GM12878 (cell line): ENCODE results near the gene IL1RAPL1. TPM values are rescaled to one million over a fixed set of nuclear protein-coding genes. Genes with fewer than 3 reads are reported as not detected.

Experiments
- ATAC-seq: fragments of 200-7000 bp; cut with Tn5 transposase; 3 replicates; pipeline ENCODE4 v1.9.1; 2020; ENCODE audit warnings: mild to moderate bottlenecking, moderate library complexity
- BruUV-seq: library from RNA; stranded (reverse); fragments of 400-500 nt; replicated peaks from 2 replicates; lab custom pipeline; 2021; lab: Mats Ljungman, UMichigan
- CTCF ChIA-PET: fragments of 300-600 bp; sonication (Branson Sonifier 250); formaldehyde crosslinking; extraction: SDS; loops from one replicate; lab custom pipeline; 2021; ENCODE audit warnings: inconsistent platforms; lab: Yijun Ruan, JAX
- POLR2A ChIA-PET: fragments of 350-600 bp; formaldehyde crosslinking; extraction: SDS; loops from one replicate; lab custom pipeline; 2021; ENCODE audit warnings: inconsistent platforms; lab: Charles Lee
- RAD21 ChIA-PET: fragments of 300-600 bp; sonication (Branson Sonifier 250); formaldehyde crosslinking; loops from one replicate; lab custom pipeline; 2023; ENCODE audit warnings: antibody characterized with exemption; ENCODE audit not compliant: unreplicated experiment; lab: Charles Lee
- SMC1A ChIA-PET: fragments of 300-600 bp; sonication (Branson Sonifier 250); formaldehyde crosslinking; loops from one replicate; lab custom pipeline; 2023; ENCODE audit not compliant: unreplicated experiment, uncharacterized antibody; lab: Charles Lee
- DNase-seq: peaks from one replicate; pipeline ENCODE4 v3.0.0-alpha.2; 2011; ENCODE audit warnings: low read depth, low spot score
- FAIRE-seq: peaks from 3 replicates; lab custom pipeline; 2011; peaks lifted over from hg19 to GRCh38; lab: Jason Lieb, UNC
- H2AFZ ChIP-seq: 2 replicates; pipeline ENCODE4 v1.6.0; 2011; ENCODE audit warnings: low read depth, low read length, control low read depth; ENCODE audit not compliant: control insufficient read depth
- H3K27ac ChIP-seq: 2 replicates; pipeline ENCODE4 v1.5.1; 2011; ENCODE audit warnings: control low read depth; ENCODE audit not compliant: control insufficient read depth, insufficient read depth
- H3K27me3 ChIP-seq, 2 experiments: replicated peaks in 1 of 2; 2 replicates each; pipeline versions ENCODE4 v1.6.0 to v1.6.1; 2011; ENCODE audit warnings: low read length in 1 of 2; ENCODE audit not compliant: control insufficient read depth in 2 of 2, insufficient read depth in 2 of 2
- H3K36me3 ChIP-seq, 2 experiments: 2 replicates each; pipeline ENCODE4 v1.5.1; 2011; ENCODE audit warnings: low read length in 1 of 2; ENCODE audit not compliant: control insufficient read depth in 2 of 2, insufficient read depth in 2 of 2
- H3K4me1 ChIP-seq: 2 replicates; pipeline ENCODE4 v1.6.1; 2011; ENCODE audit warnings: mild to moderate bottlenecking, low read length, moderate library complexity, mixed read lengths; ENCODE audit not compliant: control insufficient read depth, insufficient read depth
- H3K4me2 ChIP-seq: 2 replicates; pipeline ENCODE4 v1.6.0; 2011; ENCODE audit warnings: control low read depth; ENCODE audit not compliant: control insufficient read depth, insufficient read depth
- H3K4me3 ChIP-seq: fragments of 200-600 bp; sonication (generic); 2 replicates; pipeline ENCODE4 v1.5.1; 2016
- H3K79me2 ChIP-seq: 2 replicates; pipeline ENCODE4 v1.6.0; 2011; ENCODE audit warnings: low read length; ENCODE audit not compliant: control insufficient read depth, insufficient read depth
- H3K9ac ChIP-seq: 2 replicates; pipeline ENCODE4 v1.8.0; 2011; ENCODE audit warnings: low read length, control low read depth, mixed read lengths; ENCODE audit not compliant: control insufficient read depth, insufficient read depth
- H3K9me3 ChIP-seq: replicated peaks from 3 replicates; pipeline ENCODE4 v1.5.1; 2011; ENCODE audit warnings: mild to moderate bottlenecking, low read length; ENCODE audit not compliant: control insufficient read depth, insufficient read depth
- H4K20me1 ChIP-seq: 2 replicates; pipeline ENCODE4 v1.6.0; 2011; ENCODE audit not compliant: control insufficient read depth, insufficient read depth
- BCL11A ChIP-seq: IDR thresholded peaks from 2 replicates; pipeline ENCODE4 v1.6.1; 2011; ENCODE audit warnings: low read depth, low read length
- BMI1 ChIP-seq: fragments of 450-650 bp; IDR thresholded peaks from 2 replicates; pipeline ENCODE4 v1.6.1; 2016; ENCODE audit warnings: mild to moderate bottlenecking, moderate library complexity, borderline replicate concordance
- BRCA1 ChIP-seq: IDR thresholded peaks from 2 replicates; pipeline ENCODE4 v1.6.1; 2011; ENCODE audit warnings: low read depth, low read length, improper control_type of control experiment
- CEBPZ ChIP-seq: fragments of 150-350 bp; IDR thresholded peaks from 2 replicates; pipeline ENCODE4 v1.6.1; 2016; ENCODE audit warnings: low read depth, low read length
- E4F1 ChIP-seq: fragments of 450-650 bp; IDR thresholded peaks from 2 replicates; pipeline ENCODE4 v1.6.1; 2018; ENCODE audit warnings: borderline replicate concordance, mild to moderate bottlenecking; ENCODE audit not compliant: partially characterized antibody
- EED ChIP-seq: sonication (generic); IDR thresholded peaks from 2 replicates; pipeline ENCODE4 v1.6.1; 2016; ENCODE audit warnings: antibody characterized with exemption, low read depth
- FOS ChIP-seq: IDR thresholded peaks from 3 replicates; pipeline ENCODE4 v1.6.1; 2011; ENCODE audit warnings: borderline replicate concordance; ENCODE audit not compliant: insufficient read length; ENCODE audit errors: extremely low read depth
- HDGF ChIP-seq: fragments of 450-650 bp; IDR thresholded peaks from 2 replicates; pipeline ENCODE4 v1.6.1; 2016; ENCODE audit warnings: antibody characterized with exemption
- NR2F1 ChIP-seq: fragments of 450-650 bp; conservative IDR thresholded peaks from 2 replicates; pipeline ENCODE4 v1.6.1; 2017; ENCODE audit warnings: mild to moderate bottlenecking
- NRF1 ChIP-seq: conservative IDR thresholded peaks from 2 replicates; pipeline ENCODE4 v1.6.1; 2011; ENCODE audit warnings: mild to moderate bottlenecking, low read depth, low read length, improper control_type of control experiment
- SIN3A ChIP-seq: IDR thresholded peaks from 2 replicates; pipeline ENCODE4 v1.6.1; 2012; ENCODE audit warnings: low read depth, low read length, improper control_type of control experiment
- SP1 ChIP-seq: IDR thresholded peaks from one replicate; pipeline ENCODE4 v1.6.1; 2011; ENCODE audit warnings: low read depth, low read length
- SUPT20H ChIP-seq: IDR thresholded peaks from 2 replicates; pipeline ENCODE4 v1.6.1; 2011; ENCODE audit warnings: low read depth, mild to moderate bottlenecking, low read length, moderate library complexity, borderline replicate concordance; ENCODE audit not compliant: control insufficient read depth
- TCF7 ChIP-seq: IDR thresholded peaks from 2 replicates; pipeline ENCODE4 v1.6.1; 2014; ENCODE audit warnings: antibody characterized with exemption, borderline replicate concordance
- WGBS: methylation state at CpG from one replicate; pipeline ENCODE4 v1.1.6; 2016; ENCODE audit warnings: low lambda C conversion rate; ENCODE audit not compliant: insufficient replicate concordance, insufficient coverage; ENCODE audit errors: missing lambda C conversion rate; 5-methylcytosine and 5-hydroxymethylcytosine counted together
- in situ Hi-C: fragments of 300-500 bp; cut with MboI; formaldehyde crosslinking; loops from 9 replicates; pipeline ENCODE4 v1.14.3; 2018; ENCODE audit warnings: mixed read lengths
- intact Hi-C: fragments of 100-400 bp; cut with micrococcal nuclease; formaldehyde crosslinking; loops from one replicate; pipeline ENCODE4 v1.14.2; 2022; ENCODE audit not compliant: unreplicated experiment
- polyA plus RNA-seq, 11 experiments: library from polyadenylated mRNA; depleted of rRNA in 4 of 11; unstranded in 6 of 11; stranded (reverse) in 5 of 11; fragments of >200 nt; fragmentation: Nextera tagmentation in 4 of 11; fragmentation: Illumina TruSeq in 1 of 11; extraction: Ambion mirVana in 4 of 11; extraction: Trizol in 1 of 11; gene quantifications; 1 replicate in 1 of 11; 2 replicates in 10 of 11; pipeline versions ENCODE4 v1.2.1 to v1.2.3, GENCODE V29; 2011 to 2016; ENCODE audit warnings: inconsistent platforms in 2 of 11, missing spikeins in 2 of 11, low read depth in 1 of 11
- total RNA-seq, 4 experiments: library from RNA; depleted of rRNA in 3 of 4; stranded (reverse); fragments of >200 nt in 3 of 4; fragmentation: Illumina TruSeq in 1 of 4; extraction: Trizol in 1 of 4; gene quantifications; 2 replicates each; pipeline versions ENCODE4 v1.2.1 to v1.2.3, GENCODE V29; 2013 to 2021

IL1RAPL1 gene
- total and polyA plus RNA-seq, 10 of the 15 experiments (the other 5 are each of a cell fraction or from before 2014, with no cell fraction given), result not detected

GRCh38 chrX:29636331-29636730 lies 1049.1 kb downstream of the IL1RAPL1 start:
- H3K27ac ChIP-seq, result no peak overlapping the region
- H2AFZ ChIP-seq, result no peak overlapping the region
- no TSS peak for BruUV-seq
- no peaks in the 10 kb centered on the region for H3K36me3 ChIP-seq
- ChIA-PET CTCF (no interaction called here), RAD21 (no interaction called here)
- WGBS, result 16% methylated on average over 3 of the region's 3 CpGs
- no peaks in the 10 kb centered on the region for H3K27me3 ChIP-seq
- no peak overlapping the region for H3K4me2 ChIP-seq
- FAIRE-seq, result no peak
- H3K4me1 ChIP-seq, result no peaks in the 10 kb centered on the region
- H3K79me2 ChIP-seq, result no peaks in the 10 kb centered on the region
- no peak overlapping the region for H3K4me3 ChIP-seq
- no peak for ATAC-seq
- H4K20me1 ChIP-seq, result no peaks in the 10 kb centered on the region
- no peak for TF ChIP-seq EED
- TF ChIP-seq SP1, result no peak
- no peak for TF ChIP-seq TCF7
- no peak for TF ChIP-seq SUPT20H
- TF ChIP-seq E4F1, result no peak
- TF ChIP-seq SIN3A, result no peak
- no peak for TF ChIP-seq BRCA1
- TF ChIP-seq NR2F1, result no peak
- TF ChIP-seq BCL11A, result no peak
- no peak for TF ChIP-seq HDGF
- no peak for TF ChIP-seq CEBPZ
- no peak for TF ChIP-seq BMI1
- TF ChIP-seq NRF1, result no peak
- TF ChIP-seq FOS, result no peak
- TF ChIP-seq, all 136 proteins: peak for 0
- Histone ChIP-seq H3K9ac (no peak overlapping the region), H3K9me3 (no peaks in the 10 kb centered on the region)
- POLR2A ChIA-PET, result no interaction called here
- in situ Hi-C loops, result no loop called here
- intact Hi-C loops, result no loop called here
- SMC1A ChIA-PET, result no interaction called here
- no peak for DNase-seq
